ENCODE data around the gene STX11. TPM values are rescaled to one million over a fixed set of nuclear protein-coding genes. Genes with fewer than 3 reads are reported as not detected.

The STX11 gene
- total and polyA plus RNA-seq, 10 of the 15 experiments (the other 5 are each of a cell fraction or from before 2014, with no cell fraction given), result 0.66 to 38.1 (median 19.8) TPM

DNA sequence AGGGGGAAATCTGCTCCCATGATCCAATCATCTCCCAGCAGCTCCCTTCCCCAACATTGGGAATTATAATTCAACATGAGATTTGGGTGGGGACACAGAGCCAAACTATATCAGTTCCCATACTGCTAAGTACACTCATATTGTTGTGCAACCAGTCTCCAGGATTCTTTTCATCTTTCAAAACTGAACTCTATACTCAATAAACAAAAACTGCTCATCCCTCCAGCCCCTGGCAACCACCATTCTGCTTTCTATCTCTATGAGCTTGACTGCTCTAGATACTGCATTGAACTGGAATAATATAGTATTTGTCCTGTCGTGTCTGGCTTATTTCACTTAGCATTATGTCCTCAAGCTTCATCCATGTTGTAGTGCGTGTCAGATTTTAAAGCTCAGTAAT, 42.9 kb downstream of the STX11 start:
- in situ Hi-C loops (cut with MboI), result no loop called here
- TF ChIP-seq HDAC6 (IDR thresholded peaks at IDR 0.05; ENCODE audit: unreplicated experiment) (no peak), KAT2A (conservative IDR thresholded peaks at IDR 0.05; ENCODE audit: control insufficient read depth, low read depth, low read length) (no peak), NFXL1 (IDR thresholded peaks at IDR 0.05; ENCODE audit: borderline replicate concordance) (no peak), TAF1 (IDR thresholded peaks at IDR 0.05; ENCODE audit: borderline replicate concordance, low read depth, low read length) (no peak), ELK1 (IDR thresholded peaks at IDR 0.05; ENCODE audit: low read depth, low read length) (no peak), CBFB (IDR thresholded peaks at IDR 0.05; ENCODE audit: low read depth) (no peak), ZNF687 (IDR thresholded peaks at IDR 0.05) (no peak), DPF2 (IDR thresholded peaks at IDR 0.05) (no peak)
- TF ChIP-seq, protein P1, sequence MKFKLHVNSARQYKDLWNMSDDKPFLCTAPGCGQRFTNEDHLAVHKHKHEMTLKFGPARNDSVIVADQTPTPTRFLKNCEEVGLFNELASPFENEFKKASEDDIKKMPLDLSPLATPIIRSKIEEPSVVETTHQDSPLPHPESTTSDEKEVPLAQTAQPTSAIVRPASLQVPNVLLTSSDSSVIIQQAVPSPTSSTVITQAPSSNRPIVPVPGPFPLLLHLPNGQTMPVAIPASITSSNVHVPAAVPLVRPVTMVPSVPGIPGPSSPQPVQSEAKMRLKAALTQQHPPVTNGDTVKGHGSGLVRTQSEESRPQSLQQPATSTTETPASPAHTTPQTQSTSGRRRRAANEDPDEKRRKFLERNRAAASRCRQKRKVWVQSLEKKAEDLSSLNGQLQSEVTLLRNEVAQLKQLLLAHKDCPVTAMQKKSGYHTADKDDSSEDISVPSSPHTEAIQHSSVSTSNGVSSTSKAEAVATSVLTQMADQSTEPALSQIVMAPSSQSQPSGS (IDR thresholded peaks at IDR 0.05; ENCODE audit: low read length), result no peak
- FAIRE-seq (no peak), ATAC-seq (no peak), DNase-seq (ENCODE audit: low read depth, low spot score) (no peak)
- no peaks in the 10 kb centered on the region for H3K27me3 ChIP-seq (replicated peaks in 1 of 2; ENCODE audit: control insufficient read depth in 2 of 2, insufficient read depth in 2 of 2, low read length in 1 of 2)
- no TSS peak for BruUV-seq (replicated peaks)
- SMC1A ChIA-PET (ENCODE audit: uncharacterized antibody, unreplicated experiment), result interaction anchor here (1.2 to 1.4 kb wide), 2 partner anchors 12 to 37 kb away, joined by 4 read pairs; no protein-coding TSS in a partner anchor
- intact Hi-C loops (cut with micrococcal nuclease; ENCODE audit: unreplicated experiment), result no loop called here
- H3K4me2 ChIP-seq (ENCODE audit: control insufficient read depth, insufficient read depth), result no peak overlapping the region
- H3K4me1 ChIP-seq (ENCODE audit: control insufficient read depth, insufficient read depth, low read length), result no peaks in the 10 kb centered on the region
- no peak overlapping the region for H3K4me3 ChIP-seq
- POLR2A ChIA-PET, result no interaction called here
- peaks cover 3% of the 10 kb centered on the region; the same call in 2 of the 3 replicates for H3K9me3 ChIP-seq (replicated peaks; ENCODE audit: control insufficient read depth, insufficient read depth, low read length)
- WGBS (ENCODE audit: insufficient coverage, insufficient replicate concordance, low lambda C conversion rate, missing lambda C conversion rate), result 96% methylated on average over 2 of the region's 2 CpGs
- no peak overlapping the region for H2AFZ ChIP-seq (ENCODE audit: control insufficient read depth, low read depth, low read length)
- RAD21 ChIA-PET (ENCODE audit: unreplicated experiment), result no interaction called here
- no peaks in the 10 kb centered on the region for H4K20me1 ChIP-seq (ENCODE audit: control insufficient read depth, insufficient read depth)
- peaks cover 1 to 14% of the 10 kb centered on the region in 2 experiments; a peak in 2 of 4 replicates for H3K36me3 ChIP-seq (ENCODE audit: control insufficient read depth in 2 of 2, insufficient read depth in 2 of 2, low read length in 1 of 2)
- H3K27ac ChIP-seq (ENCODE audit: control insufficient read depth, insufficient read depth), result no peak overlapping the region
- CTCF ChIA-PET, result interaction anchor here (0.5 to 1.4 kb wide), 2 partner anchors 22 to 428 kb away, joined by 3 read pairs; no protein-coding TSS in a partner anchor
- H3K9ac ChIP-seq (ENCODE audit: control insufficient read depth, insufficient read depth, low read length), result no peak overlapping the region
- H3K79me2 ChIP-seq (ENCODE audit: control insufficient read depth, insufficient read depth, low read length), result no peaks in the 10 kb centered on the region

Measured in GM12878 (cell line).